Mesothelial cell of epicardium (in vitro differentiated cells): ENCODE data around the gene SRPK3. TPM values are rescaled to one million over a fixed set of nuclear protein-coding genes. Genes with fewer than 3 reads are reported as not detected.
"Not testable (repeated sequence)": the region's sequence is repeated elsewhere in the genome, so short reads cannot be mapped to it uniquely, and the experiment has no call there.

Experiments
- DNase-seq, 2 experiments: peaks; one replicate each; pipeline ENCODE4 v3.0.0; 2021; ENCODE audit warnings: low spot score in 2 of 2; ENCODE audit not compliant: unreplicated experiment in 2 of 2
- H3K27ac Mint-ChIP-seq: 2 replicates; pipeline ENCODE4 v1.8.0; 2021; ENCODE audit warnings: mixed read lengths
- H3K27me3 Mint-ChIP-seq: 2 replicates; pipeline ENCODE4 v1.8.0; 2021; ENCODE audit warnings: low read depth, mixed read lengths
- H3K36me3 Mint-ChIP-seq: 2 replicates; pipeline ENCODE4 v1.8.0; 2021; ENCODE audit warnings: mixed read lengths
- H3K4me1 Mint-ChIP-seq: 2 replicates; pipeline ENCODE4 v1.8.0; 2021; ENCODE audit warnings: mixed read lengths
- H3K4me3 Mint-ChIP-seq: 2 replicates; pipeline ENCODE4 v1.8.0; 2021; ENCODE audit warnings: mild to moderate bottlenecking, moderate library complexity, mixed read lengths
- H3K9me3 Mint-ChIP-seq: 2 replicates; pipeline ENCODE4 v1.8.0; 2021; ENCODE audit warnings: mixed read lengths
- total RNA-seq: library from RNA; stranded (reverse); gene quantifications from 3 replicates; pipeline ENCODE4 v1.2.1, GENCODE V29; 2021
- TF ChIP-seq, protein P1 (sequence below): fragments of 200-600 bp; sonication (generic); IDR thresholded peaks from one replicate; pipeline ENCODE4 v1.5.0; 2021; ENCODE audit warnings: antibody characterized with exemption; ENCODE audit not compliant: unreplicated experiment

SRPK3 gene
- total RNA-seq, 1 donor from 2014 or later, result not detected

DNA sequence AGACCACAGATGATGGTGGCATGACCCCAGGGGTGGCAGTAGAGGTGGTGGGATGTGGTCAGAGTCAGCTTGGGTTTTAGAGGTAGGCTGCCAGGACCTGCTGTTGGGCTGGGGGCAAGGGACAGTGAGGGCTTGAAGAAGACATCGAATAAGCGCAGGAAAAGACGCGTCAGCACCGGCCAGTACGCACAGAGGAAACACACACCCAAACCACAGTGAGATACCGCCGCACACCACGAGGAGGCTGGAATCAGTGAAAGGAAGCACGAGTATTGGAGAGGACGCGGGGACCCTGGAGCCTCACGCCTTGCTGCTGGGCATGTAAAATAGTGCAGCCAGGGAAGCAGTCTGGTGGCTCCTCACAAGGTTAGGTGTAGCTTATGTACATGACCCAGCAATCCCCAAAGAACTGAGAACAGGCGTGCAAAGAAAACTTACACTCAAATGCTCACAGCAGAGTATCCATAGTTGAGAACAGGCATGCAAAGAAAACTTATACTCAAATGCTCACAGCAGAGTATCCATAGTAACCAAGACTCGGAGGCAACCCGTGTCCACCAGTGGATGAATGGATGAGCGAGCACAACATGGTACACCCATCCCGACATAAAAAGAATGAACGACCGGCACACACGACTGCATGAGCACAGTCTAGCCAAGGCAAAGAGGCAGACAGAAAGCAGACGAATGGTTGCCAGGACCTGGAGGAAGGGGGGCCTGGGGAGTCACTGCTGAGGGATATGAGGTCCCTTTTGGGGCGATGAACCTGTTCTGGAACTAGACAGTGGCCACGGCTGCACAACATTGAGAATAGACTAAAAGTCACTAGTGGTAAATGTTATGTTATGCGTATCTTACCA, 36.2 kb downstream of the SRPK3 start:
- peaks cover 5% of the 10 kb centered on the region for H3K4me1 Mint-ChIP-seq
- peaks cover 11% of the 10 kb centered on the region for H3K9me3 Mint-ChIP-seq
- no peaks in the 10 kb centered on the region for H3K36me3 Mint-ChIP-seq
- H3K27ac Mint-ChIP-seq, result no peak overlapping the region
- TF ChIP-seq, protein P1, sequence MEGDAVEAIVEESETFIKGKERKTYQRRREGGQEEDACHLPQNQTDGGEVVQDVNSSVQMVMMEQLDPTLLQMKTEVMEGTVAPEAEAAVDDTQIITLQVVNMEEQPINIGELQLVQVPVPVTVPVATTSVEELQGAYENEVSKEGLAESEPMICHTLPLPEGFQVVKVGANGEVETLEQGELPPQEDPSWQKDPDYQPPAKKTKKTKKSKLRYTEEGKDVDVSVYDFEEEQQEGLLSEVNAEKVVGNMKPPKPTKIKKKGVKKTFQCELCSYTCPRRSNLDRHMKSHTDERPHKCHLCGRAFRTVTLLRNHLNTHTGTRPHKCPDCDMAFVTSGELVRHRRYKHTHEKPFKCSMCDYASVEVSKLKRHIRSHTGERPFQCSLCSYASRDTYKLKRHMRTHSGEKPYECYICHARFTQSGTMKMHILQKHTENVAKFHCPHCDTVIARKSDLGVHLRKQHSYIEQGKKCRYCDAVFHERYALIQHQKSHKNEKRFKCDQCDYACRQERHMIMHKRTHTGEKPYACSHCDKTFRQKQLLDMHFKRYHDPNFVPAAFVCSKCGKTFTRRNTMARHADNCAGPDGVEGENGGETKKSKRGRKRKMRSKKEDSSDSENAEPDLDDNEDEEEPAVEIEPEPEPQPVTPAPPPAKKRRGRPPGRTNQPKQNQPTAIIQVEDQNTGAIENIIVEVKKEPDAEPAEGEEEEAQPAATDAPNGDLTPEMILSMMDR, result no peak
- no peak for DNase-seq
- H3K4me3 Mint-ChIP-seq, result peak overlapping the region; percentile 16
- H3K27me3 Mint-ChIP-seq, result peaks cover 2% of the 10 kb centered on the region

DNA sequence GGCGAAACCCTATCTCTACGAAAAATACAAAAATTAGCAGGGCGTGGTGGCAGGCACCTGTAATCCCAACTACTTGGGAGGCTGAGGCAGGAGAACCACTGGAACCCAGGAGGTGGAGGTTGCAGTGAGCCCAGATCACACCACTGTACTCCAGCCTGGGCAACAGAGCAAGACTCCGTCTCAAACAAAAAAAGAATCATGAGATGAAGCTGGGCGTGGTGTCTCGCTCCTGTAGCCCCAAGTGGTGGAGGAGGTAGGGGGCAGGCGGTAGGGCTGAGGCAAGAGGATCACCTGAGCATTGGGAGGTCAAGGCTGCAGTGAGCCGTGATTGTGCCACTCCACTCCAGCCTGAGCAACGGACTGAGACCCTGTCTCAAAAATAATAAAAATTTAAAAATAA, 37.2 kb downstream of the SRPK3 start:
- H3K4me3 Mint-ChIP-seq, H3K36me3 Mint-ChIP-seq, H3K4me1 Mint-ChIP-seq, DNase-seq, H3K27ac Mint-ChIP-seq, H3K27me3 Mint-ChIP-seq: not testable (repeated sequence)
- peaks cover 11% of the 10 kb centered on the region for H3K9me3 Mint-ChIP-seq

DNA sequence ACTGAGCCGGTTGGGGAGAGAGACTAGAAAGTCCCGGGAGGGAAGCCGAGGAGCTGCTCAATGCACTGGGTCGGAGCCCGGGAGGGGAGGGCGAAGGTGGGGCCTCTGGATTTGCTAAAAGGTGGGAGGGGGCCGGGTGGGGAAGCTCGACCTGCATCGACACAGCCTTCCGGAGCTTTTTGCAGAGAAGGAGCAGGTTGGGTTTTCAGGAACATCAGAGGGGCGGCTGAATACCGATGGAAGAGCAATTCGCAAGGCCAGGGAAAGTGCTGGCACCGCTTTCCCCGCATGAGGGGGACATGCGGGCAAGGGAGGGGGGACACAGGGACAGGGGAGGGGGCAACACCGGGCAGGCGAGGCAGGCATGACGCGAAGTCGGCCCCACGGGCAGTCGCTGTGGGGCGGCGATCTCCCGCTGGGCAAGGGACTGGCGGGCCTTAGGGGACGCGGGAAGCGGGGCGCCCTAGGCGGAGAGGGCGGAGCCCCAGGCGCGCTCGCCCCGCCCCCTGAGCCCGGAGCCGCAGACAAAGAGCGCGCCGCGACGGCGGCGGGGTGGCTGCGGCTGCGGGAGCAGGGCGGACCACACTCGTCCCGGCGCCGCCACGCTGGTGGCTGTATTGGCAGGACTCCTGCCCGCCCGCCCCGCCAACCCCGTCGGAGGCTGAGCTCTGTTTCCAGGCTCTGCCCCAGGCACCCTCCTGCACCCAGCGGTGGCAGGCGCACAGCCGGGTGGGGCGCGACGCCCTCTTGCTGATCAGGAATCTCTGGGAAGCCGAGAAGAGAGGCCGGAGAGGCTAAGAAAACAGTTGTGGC, 37.9 kb downstream of the SRPK3 start:
- DNase-seq, result peak in 1 of 2 experiments; percentile 71
- H3K27ac Mint-ChIP-seq, result no peak overlapping the region

DNA sequence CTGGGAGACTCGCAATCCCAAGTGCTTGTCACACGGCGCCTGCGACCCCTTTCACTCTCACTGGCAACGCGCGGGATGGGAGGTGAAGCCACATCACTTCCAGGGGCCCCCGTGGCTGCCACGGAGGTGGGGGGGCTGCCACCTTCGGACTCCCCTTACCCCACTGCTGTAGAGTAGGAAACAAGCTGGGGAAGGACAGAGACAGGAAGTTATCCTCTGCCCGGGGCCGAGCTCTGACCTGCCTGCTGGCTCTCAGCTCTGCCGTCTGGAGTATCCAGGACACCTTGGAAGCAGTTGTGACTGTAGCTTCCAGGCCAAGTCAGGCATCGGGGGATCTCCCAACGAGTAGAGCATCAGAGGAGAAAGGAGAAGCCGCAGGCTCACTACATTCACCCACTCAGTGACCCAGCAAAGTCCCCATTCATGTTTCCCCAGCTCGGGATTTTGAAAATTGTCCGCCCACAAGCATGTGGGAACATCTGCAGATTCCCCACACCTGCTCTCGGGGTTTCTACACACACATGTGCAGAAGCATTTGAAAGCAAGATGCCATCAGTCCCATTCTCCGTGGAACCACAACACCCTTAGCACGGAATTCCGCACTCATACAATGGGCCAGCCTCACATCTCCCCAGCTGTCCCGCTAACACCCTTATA, 38.7 kb downstream of the SRPK3 start:
- no peak for DNase-seq
- peaks cover 5% of the 10 kb centered on the region for H3K27me3 Mint-ChIP-seq
- H3K27ac Mint-ChIP-seq, result peak overlapping the region; percentile 50
- H3K4me3 Mint-ChIP-seq, result peak overlapping the region; percentile 58
- H3K36me3 Mint-ChIP-seq, result no peaks in the 10 kb centered on the region
- peaks cover 5% of the 10 kb centered on the region for H3K4me1 Mint-ChIP-seq
- peaks cover 11% of the 10 kb centered on the region for H3K9me3 Mint-ChIP-seq
- TF ChIP-seq, protein P1, result no peak

More for the DNA sequence above, 37.9 kb downstream of the SRPK3 start:
- H3K9me3 Mint-ChIP-seq, result peaks cover 11% of the 10 kb centered on the region
- peak overlapping the region; percentile 58 for H3K4me3 Mint-ChIP-seq
- H3K27me3 Mint-ChIP-seq, result peaks cover 2% of the 10 kb centered on the region
- TF ChIP-seq, protein P1, result no peak
- no peaks in the 10 kb centered on the region for H3K36me3 Mint-ChIP-seq
- H3K4me1 Mint-ChIP-seq, result peaks cover 5% of the 10 kb centered on the region

DNA sequence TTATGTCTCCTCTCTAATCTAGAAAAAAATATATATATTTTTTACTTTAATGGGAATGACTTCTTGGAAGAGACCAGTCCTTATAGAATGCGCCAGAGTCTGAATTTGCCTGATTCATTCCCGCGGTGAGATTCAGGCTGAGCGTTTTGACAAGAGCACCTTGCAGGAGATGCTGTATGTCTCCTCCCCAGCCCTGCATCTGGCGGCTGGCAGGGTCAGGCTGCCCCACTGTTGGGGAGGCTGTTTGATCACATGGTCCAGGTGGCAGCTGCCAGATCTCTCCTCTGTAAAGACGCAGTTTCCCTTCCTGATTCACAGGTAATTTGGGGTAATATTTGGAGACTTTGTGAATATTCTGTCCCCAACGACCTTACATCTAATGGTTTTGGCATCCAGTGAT, 39.8 kb downstream of the SRPK3 start:
- Mint-ChIP-seq H3K4me3 (no peak overlapping the region), H3K27ac (no peak overlapping the region), H3K36me3 (no peaks in the 10 kb centered on the region), H3K27me3 (peaks cover 16% of the 10 kb centered on the region), H3K9me3 (peaks cover 4% of the 10 kb centered on the region), H3K4me1 (peaks cover 5% of the 10 kb centered on the region)
- TF ChIP-seq, protein P1, result no peak
- no peak for DNase-seq
